ENCODE results near the gene ABR. TPM values are rescaled to one million over a fixed set of nuclear protein-coding genes. Genes with fewer than 3 reads are reported as not detected.
A peak's percentile ranks its signal among the peaks of the same experiment; 100 is the strongest.
"Not testable (repeated sequence)": the region's sequence is repeated elsewhere in the genome, so short reads cannot be mapped to it uniquely, and the experiment has no call there.

The ABR gene
- polyA plus RNA-seq, 3 donors = 19.8 to 160 (median 26.0) TPM

DNA sequence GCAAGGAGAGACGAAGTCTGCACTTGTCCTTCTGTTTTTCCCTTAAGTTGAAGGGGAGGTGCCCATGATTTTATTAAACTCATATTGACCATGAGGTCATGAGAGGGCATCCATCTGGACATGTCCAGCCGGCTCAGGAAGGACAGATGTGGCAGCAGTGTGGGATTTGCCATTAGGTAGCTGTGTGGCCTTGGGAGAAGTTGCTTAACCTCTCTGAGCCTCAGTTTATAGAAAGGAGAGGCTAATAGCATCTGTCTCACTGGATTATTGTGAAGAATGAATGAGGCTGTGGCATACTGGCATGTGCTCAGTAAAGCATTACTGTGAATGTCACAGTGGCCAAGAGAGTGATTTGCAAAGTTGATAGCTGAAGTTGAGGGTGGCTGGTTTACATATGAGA, 181.7 kb downstream of the ABR start:
- peaks cover 14 to 27% (median 23%) of the 10 kb centered on the region in 7 donors for H3K9me3 Mint-ChIP-seq
- DNase-seq = no peak
- H3K27me3 Mint-ChIP-seq (ENCODE audit: low read depth in 3 of 3) = peaks cover 0 to 1% (median 0%) of the 10 kb centered on the region in 3 donors
- Histone ChIP-seq H3K4me3 (replicated peaks in 1 of 3; ENCODE audit: low read depth in 2 of 3, low read length in 3 of 3) (peak overlapping the region in 1 of 3 experiments; percentile 98), H3K9ac (ENCODE audit: insufficient read depth, low read length, poor library complexity, severe bottlenecking) (no peak overlapping the region), H4K20me1 (ENCODE audit: insufficient read depth, low read length) (peaks cover 50% of the 10 kb centered on the region), H3K36me3 (replicated peaks in 1 of 2; ENCODE audit: control insufficient read depth in 1 of 2, insufficient read depth in 2 of 2, low read length in 2 of 2) (peaks cover 31 to 34% of the 10 kb centered on the region in 2 donors), H3K9me3 (replicated peaks in 1 of 2; ENCODE audit: control insufficient read depth in 1 of 2, insufficient read depth in 1 of 2, low read length in 2 of 2) (peaks cover 17 to 22% of the 10 kb centered on the region in 2 donors), H3K27me3 (ENCODE audit: control insufficient read depth in 2 of 2, insufficient read depth in 2 of 2, low read length in 2 of 2) (no peaks in the 10 kb centered on the region), H2AFZ (ENCODE audit: insufficient read depth, low read depth, low read length, poor library complexity, severe bottlenecking) (no peak overlapping the region), H3K27ac (ENCODE audit: low read depth in 1 of 2, low read length in 2 of 2) (peak overlapping the region in 1 of 2 donors; percentile 91), H3K4me2 (replicated peaks; ENCODE audit: extremely low read depth, low read length, poor library complexity, severe bottlenecking) (peak overlapping the region; percentile 99), H3K4me1 (ENCODE audit: control insufficient read depth in 1 of 2, insufficient read depth in 2 of 2, low read length in 2 of 2) (peaks cover 11 to 16% of the 10 kb centered on the region in 2 donors), H3K79me2 (ENCODE audit: insufficient read depth, low read length) (peaks cover 21% of the 10 kb centered on the region)
- intact Hi-C loops (cut with micrococcal nuclease) = loop anchor here (5.0 kb wide), 2 partner anchors 121 to 201 kb away; no protein-coding TSS in a partner anchor
- peaks cover 33 to 35% of the 10 kb centered on the region in 2 donors for H3K36me3 Mint-ChIP-seq
- peak overlapping the region in 3 of 7 donors; percentile 1 to 99 (median 98) for H3K27ac Mint-ChIP-seq
- peaks cover 12% of the 10 kb centered on the region for H3K4me1 Mint-ChIP-seq
- TF ChIP-seq, protein P1, sequence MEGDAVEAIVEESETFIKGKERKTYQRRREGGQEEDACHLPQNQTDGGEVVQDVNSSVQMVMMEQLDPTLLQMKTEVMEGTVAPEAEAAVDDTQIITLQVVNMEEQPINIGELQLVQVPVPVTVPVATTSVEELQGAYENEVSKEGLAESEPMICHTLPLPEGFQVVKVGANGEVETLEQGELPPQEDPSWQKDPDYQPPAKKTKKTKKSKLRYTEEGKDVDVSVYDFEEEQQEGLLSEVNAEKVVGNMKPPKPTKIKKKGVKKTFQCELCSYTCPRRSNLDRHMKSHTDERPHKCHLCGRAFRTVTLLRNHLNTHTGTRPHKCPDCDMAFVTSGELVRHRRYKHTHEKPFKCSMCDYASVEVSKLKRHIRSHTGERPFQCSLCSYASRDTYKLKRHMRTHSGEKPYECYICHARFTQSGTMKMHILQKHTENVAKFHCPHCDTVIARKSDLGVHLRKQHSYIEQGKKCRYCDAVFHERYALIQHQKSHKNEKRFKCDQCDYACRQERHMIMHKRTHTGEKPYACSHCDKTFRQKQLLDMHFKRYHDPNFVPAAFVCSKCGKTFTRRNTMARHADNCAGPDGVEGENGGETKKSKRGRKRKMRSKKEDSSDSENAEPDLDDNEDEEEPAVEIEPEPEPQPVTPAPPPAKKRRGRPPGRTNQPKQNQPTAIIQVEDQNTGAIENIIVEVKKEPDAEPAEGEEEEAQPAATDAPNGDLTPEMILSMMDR (IDR thresholded peaks at IDR 0.05) = no peak
- 84% methylated on average over 2 of the region's 2 CpGs for WGBS (ENCODE audit: insufficient coverage)
- H3K4me3 Mint-ChIP-seq = peak overlapping the region; percentile 95 to 97

DNA sequence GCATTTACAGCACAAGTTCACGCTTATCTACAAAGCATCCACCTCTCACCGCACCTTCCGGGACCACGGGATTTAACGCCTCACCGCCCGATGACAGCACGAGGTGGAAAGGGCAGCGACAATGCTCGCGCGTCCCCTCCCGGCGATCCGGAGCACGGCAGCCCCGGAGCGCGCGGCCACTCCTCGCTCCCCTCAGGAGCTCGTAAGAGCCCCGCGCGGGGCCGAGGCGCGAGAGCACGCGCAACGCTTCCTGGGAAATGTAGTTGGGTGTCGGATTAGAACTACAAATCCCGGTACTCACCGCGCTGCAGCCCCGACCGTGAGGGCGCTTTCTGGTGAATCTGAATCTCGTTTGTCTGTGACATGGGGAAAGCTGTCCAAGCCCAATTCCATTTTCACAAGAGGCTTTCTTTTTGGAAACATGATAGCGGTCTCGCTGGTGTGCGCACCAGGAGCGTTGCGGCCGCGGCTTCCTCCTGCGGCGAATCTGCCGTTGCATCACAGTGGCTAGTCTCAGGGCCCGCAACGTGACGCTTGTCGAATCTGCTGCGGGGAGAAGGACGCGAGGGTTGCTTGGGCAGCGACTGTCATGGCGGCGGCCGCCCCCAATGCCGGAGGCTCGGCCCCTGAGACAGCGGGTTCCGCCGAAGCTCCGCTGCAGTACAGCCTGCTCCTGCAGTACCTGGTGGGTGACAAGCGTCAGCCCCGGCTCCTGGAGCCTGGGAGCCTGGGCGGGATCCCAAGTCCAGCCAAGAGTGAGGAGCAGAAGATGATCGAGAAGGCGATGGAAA, 183.0 kb downstream of the ABR start, which contains the start of gene TIMM22:
TIMM22 (plus strand) TSS at position 576 of the 791 bp plus-strand sequence; CDS start at position 590, 14 bp downstream.
- Mint-ChIP-seq H3K27ac (peak within 1 kb of the TSS; percentile 93 to 99 (median 98)), H3K36me3 (peaks cover 21 to 23% of the 10 kb centered on the region in 2 donors), H3K4me1 (peaks cover 12% of the 10 kb centered on the region), H3K4me3 (peak within 1 kb of the TSS; percentile 95 to 97), H3K9me3 (peaks cover 22 to 40% (median 36%) of the 10 kb centered on the region in 7 donors), H3K27me3 (ENCODE audit: low read depth in 3 of 3) (peaks cover 1 to 2% (median 2%) of the 10 kb centered on the region in 3 donors)
- Histone ChIP-seq H2AFZ (ENCODE audit: insufficient read depth, low read depth, low read length, poor library complexity, severe bottlenecking) (peak within 1 kb of the TSS; percentile 99), H3K4me2 (replicated peaks; ENCODE audit: extremely low read depth, low read length, poor library complexity, severe bottlenecking) (peak within 1 kb of the TSS; percentile 99), H3K9me3 (replicated peaks in 1 of 2; ENCODE audit: control insufficient read depth in 1 of 2, insufficient read depth in 1 of 2, low read length in 2 of 2) (peaks cover 30 to 31% of the 10 kb centered on the region in 2 donors), H3K27ac (ENCODE audit: low read depth in 1 of 2, low read length in 2 of 2) (peak within 1 kb of the TSS; percentile 58 to 91), H3K4me1 (ENCODE audit: control insufficient read depth in 1 of 2, insufficient read depth in 2 of 2, low read length in 2 of 2) (peaks cover 11 to 16% of the 10 kb centered on the region in 2 donors), H3K9ac (ENCODE audit: insufficient read depth, low read length, poor library complexity, severe bottlenecking) (peak within 1 kb of the TSS; percentile 94), H3K79me2 (ENCODE audit: insufficient read depth, low read length) (peaks cover 21% of the 10 kb centered on the region), H3K4me3 (replicated peaks in 1 of 3; ENCODE audit: low read depth in 2 of 3, low read length in 3 of 3) (peak within 1 kb of the TSS; percentile 70 to 98 (median 98)), H3K27me3 (ENCODE audit: control insufficient read depth in 2 of 2, insufficient read depth in 2 of 2, low read length in 2 of 2) (no peaks in the 10 kb centered on the region), H3K36me3 (replicated peaks in 1 of 2; ENCODE audit: control insufficient read depth in 1 of 2, insufficient read depth in 2 of 2, low read length in 2 of 2) (peaks cover 17 to 21% of the 10 kb centered on the region in 2 donors), H4K20me1 (ENCODE audit: insufficient read depth, low read length) (peaks cover 37% of the 10 kb centered on the region)
- intact Hi-C loops (cut with micrococcal nuclease) = loop anchor here (1.0 to 5.0 kb wide), 4 partner anchors 119 to 214 kb away; partner anchors contain the start of genes GLOD4 (in 2 of the 2) and MRM3 (in 2 of the 2)
- TF ChIP-seq, protein P1 (IDR thresholded peaks at IDR 0.05) = peak; percentile 82
- DNase-seq = peak; percentile 95
- 0% methylated on average over 60 of the region's 71 CpGs for WGBS (ENCODE audit: insufficient coverage)

DNA sequence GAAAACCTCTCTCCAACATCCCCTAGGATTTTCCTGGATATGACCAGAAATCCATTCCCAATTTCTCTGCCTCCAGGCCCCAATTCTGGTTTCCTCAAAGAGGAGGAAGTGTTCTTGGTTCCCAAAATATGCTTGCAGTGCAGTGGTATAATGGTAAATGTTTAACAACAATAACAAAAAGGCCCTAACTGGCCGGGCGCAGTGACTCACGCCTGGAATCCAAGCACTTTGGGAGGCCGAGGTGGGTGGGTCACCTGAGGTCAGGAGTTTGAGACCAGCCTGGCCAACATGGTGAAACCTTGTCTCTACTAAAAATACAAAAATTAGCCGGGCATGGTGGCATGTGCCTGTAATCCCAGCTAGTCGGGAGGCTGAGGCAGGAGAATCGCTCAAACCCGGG, 184.5 kb downstream of the ABR start:
- not testable (repeated sequence) for H3K4me3 Mint-ChIP-seq; H3K27me3 Mint-ChIP-seq (ENCODE audit: low read depth in 3 of 3); H3K4me2 ChIP-seq (replicated peaks; ENCODE audit: extremely low read depth, low read length, poor library complexity, severe bottlenecking); H3K9ac ChIP-seq (ENCODE audit: insufficient read depth, low read length, poor library complexity, severe bottlenecking); DNase-seq; H3K36me3 Mint-ChIP-seq; H3K27ac Mint-ChIP-seq; H3K4me3 ChIP-seq (replicated peaks in 1 of 3; ENCODE audit: low read depth in 2 of 3, low read length in 3 of 3); H2AFZ ChIP-seq (ENCODE audit: insufficient read depth, low read depth, low read length, poor library complexity, severe bottlenecking); H3K36me3 ChIP-seq (replicated peaks in 1 of 2; ENCODE audit: control insufficient read depth in 1 of 2, insufficient read depth in 2 of 2, low read length in 2 of 2); H3K27ac ChIP-seq (ENCODE audit: low read depth in 1 of 2, low read length in 2 of 2); H3K27me3 ChIP-seq (ENCODE audit: control insufficient read depth in 2 of 2, insufficient read depth in 2 of 2, low read length in 2 of 2)
- intact Hi-C loops (cut with micrococcal nuclease) = loop anchor here (5.0 kb wide), 2 partner anchors 118 to 198 kb away; no protein-coding TSS in a partner anchor
- 88% methylated on average over 6 of the region's 8 CpGs for WGBS (ENCODE audit: insufficient coverage)
- Histone ChIP-seq H3K79me2 (ENCODE audit: insufficient read depth, low read length) (peaks cover 21% of the 10 kb centered on the region), H3K9me3 (replicated peaks in 1 of 2; ENCODE audit: control insufficient read depth in 1 of 2, insufficient read depth in 1 of 2, low read length in 2 of 2) (peaks cover 30 to 41% of the 10 kb centered on the region in 2 donors), H4K20me1 (ENCODE audit: insufficient read depth, low read length) (peaks cover 22% of the 10 kb centered on the region), H3K4me1 (ENCODE audit: control insufficient read depth in 1 of 2, insufficient read depth in 2 of 2, low read length in 2 of 2) (peaks cover 11 to 16% of the 10 kb centered on the region in 2 donors)
- H3K4me1 Mint-ChIP-seq = peaks cover 12% of the 10 kb centered on the region
- peaks cover 22 to 48% (median 41%) of the 10 kb centered on the region in 7 donors for H3K9me3 Mint-ChIP-seq
